MCF 10A (cell line): Measurements from ENCODE around the gene PSMD5. TPM values are rescaled to one million over a fixed set of nuclear protein-coding genes. Genes with fewer than 3 reads are reported as not detected.

Experiments
- BruUV-seq: library from RNA; stranded (reverse); fragments of 400-500 nt; replicated peaks from 2 replicates; lab custom pipeline; 2021; lab: Mats Ljungman, UMichigan
- CTCF ChIA-PET: fragments of 300-600 bp; sonication (Branson Sonifier 250); formaldehyde crosslinking; extraction: SDS; loops from one replicate; lab custom pipeline; 2021; ENCODE audit warnings: antibody characterized with exemption, inconsistent platforms; lab: Yijun Ruan, JAX
- POLR2A ChIA-PET: fragments of 300-600, 350-650 bp; sonication (Branson Sonifier 250); formaldehyde crosslinking; extraction: SDS; loops from one replicate; lab custom pipeline; 2020; ENCODE audit warnings: antibody characterized with exemption, inconsistent platforms; lab: Yijun Ruan, JAX
- DNase-seq: peaks from one replicate; pipeline ENCODE4 v3.0.0-alpha.2; 2018; ENCODE audit not compliant: unreplicated experiment
- H3K27ac Mint-ChIP-seq: one replicate; pipeline ENCODE4 v1.8.0; 2022; ENCODE audit warnings: mild to moderate bottlenecking, low read depth, mixed read lengths; ENCODE audit not compliant: unreplicated experiment
- H3K27me3 Mint-ChIP-seq: one replicate; pipeline ENCODE4 v1.8.0; 2022; ENCODE audit warnings: mixed read lengths; ENCODE audit not compliant: insufficient read depth, unreplicated experiment
- H3K36me3 Mint-ChIP-seq: one replicate; pipeline ENCODE4 v1.8.0; 2022; ENCODE audit warnings: mild to moderate bottlenecking, moderate library complexity, mixed read lengths; ENCODE audit not compliant: insufficient read depth, unreplicated experiment
- H3K4me1 Mint-ChIP-seq: one replicate; pipeline ENCODE4 v1.8.0; 2022; ENCODE audit warnings: mixed read lengths; ENCODE audit not compliant: insufficient read depth, unreplicated experiment
- H3K4me3 Mint-ChIP-seq: one replicate; pipeline ENCODE4 v1.8.0; 2022; ENCODE audit warnings: mild to moderate bottlenecking, moderate library complexity, mixed read lengths; ENCODE audit not compliant: unreplicated experiment
- H3K9me3 Mint-ChIP-seq: one replicate; pipeline ENCODE4 v1.8.0; 2022; ENCODE audit warnings: mixed read lengths; ENCODE audit not compliant: unreplicated experiment
- intact Hi-C: fragments of 100-400 bp; cut with micrococcal nuclease; formaldehyde crosslinking; loops from 2 replicates; pipeline ENCODE4 v1.14.1; 2022
- total RNA-seq: library from RNA; stranded (reverse); gene quantifications from 2 replicates; pipeline ENCODE4 v1.2.3, GENCODE V29; 2022
- TF ChIP-seq, protein P1 (sequence below): fragments of 200-600 bp; IDR thresholded peaks from one replicate; pipeline ENCODE4 v1.8.0; 2022; ENCODE audit warnings: antibody characterized with exemption, mild to moderate bottlenecking; ENCODE audit not compliant: unreplicated experiment

The PSMD5 gene
- total RNA-seq, 1 experiment from 2014 or later: 71.0 TPM

DNA sequence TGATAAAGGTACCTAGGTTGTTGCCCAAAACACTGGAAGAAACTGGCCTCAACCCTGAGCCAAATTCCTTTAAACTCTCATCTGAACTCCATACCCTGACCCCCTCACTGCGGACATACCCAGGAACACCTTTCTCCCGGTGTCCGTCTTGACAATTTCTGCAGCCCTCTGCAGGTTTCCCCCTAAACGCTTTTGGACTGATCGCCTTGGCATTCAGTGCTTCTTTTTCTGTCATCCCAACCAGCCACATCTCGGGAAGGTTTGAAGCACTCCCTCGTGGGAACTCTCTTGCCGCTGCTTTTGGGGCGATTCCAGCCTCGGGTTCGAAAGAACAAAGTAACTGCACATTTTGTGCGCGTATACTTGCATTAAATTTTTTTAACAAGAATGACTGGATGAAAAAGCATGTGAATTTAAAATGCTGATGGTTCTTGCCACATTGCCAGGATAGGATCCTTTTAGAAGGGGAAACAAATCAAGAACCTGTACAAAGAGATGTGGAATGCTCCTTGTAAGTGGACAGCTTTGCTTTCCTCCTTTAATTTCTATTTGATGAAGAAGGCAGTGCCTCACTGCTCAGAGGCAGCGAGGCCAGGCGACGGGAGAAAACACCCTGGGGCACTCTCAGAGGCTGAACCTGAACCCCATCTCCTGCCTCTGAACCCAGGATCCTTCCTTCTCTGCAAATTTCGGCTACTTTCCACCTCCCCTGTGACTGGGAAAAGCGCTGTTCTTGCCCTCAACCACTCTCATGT, 615 bp downstream of the PSMD5 start:
- no peaks in the 10 kb centered on the region for H3K9me3 Mint-ChIP-seq
- peak; percentile 39 for DNase-seq
- ChIA-PET CTCF (interaction anchor here (0.7 to 1.4 kb wide), 5 partner anchors 8 to 98 kb away, joined by 3 to 5 read pairs (median 3); no protein-coding TSS in a partner anchor), POLR2A (interaction anchor here (0.7 to 3.5 kb wide), 13 partner anchors 9 to 280 kb away, joined by 3 to 45 read pairs (median 6); partner anchors contain the start of gene FBXW2)
- TF ChIP-seq, protein P1, sequence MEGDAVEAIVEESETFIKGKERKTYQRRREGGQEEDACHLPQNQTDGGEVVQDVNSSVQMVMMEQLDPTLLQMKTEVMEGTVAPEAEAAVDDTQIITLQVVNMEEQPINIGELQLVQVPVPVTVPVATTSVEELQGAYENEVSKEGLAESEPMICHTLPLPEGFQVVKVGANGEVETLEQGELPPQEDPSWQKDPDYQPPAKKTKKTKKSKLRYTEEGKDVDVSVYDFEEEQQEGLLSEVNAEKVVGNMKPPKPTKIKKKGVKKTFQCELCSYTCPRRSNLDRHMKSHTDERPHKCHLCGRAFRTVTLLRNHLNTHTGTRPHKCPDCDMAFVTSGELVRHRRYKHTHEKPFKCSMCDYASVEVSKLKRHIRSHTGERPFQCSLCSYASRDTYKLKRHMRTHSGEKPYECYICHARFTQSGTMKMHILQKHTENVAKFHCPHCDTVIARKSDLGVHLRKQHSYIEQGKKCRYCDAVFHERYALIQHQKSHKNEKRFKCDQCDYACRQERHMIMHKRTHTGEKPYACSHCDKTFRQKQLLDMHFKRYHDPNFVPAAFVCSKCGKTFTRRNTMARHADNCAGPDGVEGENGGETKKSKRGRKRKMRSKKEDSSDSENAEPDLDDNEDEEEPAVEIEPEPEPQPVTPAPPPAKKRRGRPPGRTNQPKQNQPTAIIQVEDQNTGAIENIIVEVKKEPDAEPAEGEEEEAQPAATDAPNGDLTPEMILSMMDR: no peak
- no peaks in the 10 kb centered on the region for H3K27me3 Mint-ChIP-seq
- peaks cover 60% of the 10 kb centered on the region for H3K36me3 Mint-ChIP-seq
- BruUV-seq: TSS peak; percentile 56
- H3K4me1 Mint-ChIP-seq: peaks cover 34% of the 10 kb centered on the region
- H3K27ac Mint-ChIP-seq: peak overlapping the region; percentile 99
- peak overlapping the region; percentile 100 for H3K4me3 Mint-ChIP-seq
- intact Hi-C loops: loop anchor here (2.0 to 5.0 kb wide), 2 partner anchors 35 to 49 kb away; partner anchors contain the start of genes FBXW2 and PHF19

DNA sequence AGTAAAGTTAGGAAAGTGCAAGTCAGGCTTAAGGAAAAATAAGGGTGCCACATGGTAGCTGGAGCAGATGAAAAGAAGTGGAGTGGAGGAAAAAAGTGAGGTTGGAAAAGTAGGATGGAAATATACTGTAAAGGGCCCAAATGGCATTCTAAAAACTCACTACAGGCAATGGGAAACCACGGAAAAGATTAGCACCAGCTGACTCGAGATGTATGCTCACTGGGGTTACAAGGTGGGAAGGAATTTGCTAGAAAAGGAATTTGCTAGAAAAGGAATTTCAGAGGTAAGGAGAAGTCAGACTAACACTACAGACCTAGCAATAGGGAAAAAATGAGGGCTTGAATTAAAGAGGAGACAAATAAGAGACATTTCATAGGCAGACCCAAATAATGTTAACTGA, 3.6 kb downstream of the PSMD5 start:
- no peaks in the 10 kb centered on the region for H3K27me3 Mint-ChIP-seq
- H3K9me3 Mint-ChIP-seq: no peaks in the 10 kb centered on the region
- peaks cover 27% of the 10 kb centered on the region for H3K4me1 Mint-ChIP-seq
- BruUV-seq: no TSS peak
- no peak overlapping the region for H3K4me3 Mint-ChIP-seq
- no peak for DNase-seq
- intact Hi-C loops: no loop called here
- H3K36me3 Mint-ChIP-seq: peaks cover 65% of the 10 kb centered on the region
- ChIA-PET POLR2A (interaction anchor here (0.5 kb wide), 1 partner anchor 116 kb away, joined by 3 read pairs; no protein-coding TSS in a partner anchor), CTCF (no interaction called here)
- TF ChIP-seq, protein P1: no peak
- H3K27ac Mint-ChIP-seq: no peak overlapping the region

- peaks cover 26% of the 10 kb centered on the region for H3K4me1 Mint-ChIP-seq
- H3K27ac Mint-ChIP-seq: no peak overlapping the region
- no TSS peak for BruUV-seq
- no peaks in the 10 kb centered on the region for H3K27me3 Mint-ChIP-seq
- no peak for DNase-seq
- no peak overlapping the region for H3K4me3 Mint-ChIP-seq
- POLR2A ChIA-PET: no interaction called here
- CTCF ChIA-PET: no interaction called here
- peaks cover 64% of the 10 kb centered on the region for H3K36me3 Mint-ChIP-seq
- no peaks in the 10 kb centered on the region for H3K9me3 Mint-ChIP-seq
- TF ChIP-seq, protein P1: no peak
- intact Hi-C loops: no loop called here
Measured at GRCh38 chr9:120837921-120838320, 4.8 kb downstream of the PSMD5 start.

DNA sequence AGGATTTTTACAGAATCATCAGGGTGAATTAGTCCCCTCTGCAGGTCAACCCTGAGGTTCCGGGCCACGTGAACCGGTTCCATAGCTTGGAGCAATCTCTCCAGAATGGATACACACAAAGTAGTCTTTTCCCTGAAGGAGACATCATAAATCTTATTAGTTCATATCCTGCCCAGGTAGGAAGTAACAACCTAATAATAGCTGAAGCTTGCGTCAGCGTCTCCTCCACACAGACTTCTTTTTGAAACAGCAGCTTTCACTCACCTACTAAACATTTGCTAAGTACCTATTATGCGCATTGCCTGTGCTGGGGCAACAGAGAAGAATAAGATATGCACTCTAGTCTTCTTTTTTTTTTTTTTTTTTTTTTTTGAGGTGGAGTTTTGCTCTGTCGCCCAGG, 9.4 kb downstream of the PSMD5 start:
- BruUV-seq: no TSS peak
- CTCF ChIA-PET: interaction anchor here (1.0 to 1.6 kb wide), 3 partner anchors 9 to 76 kb away, joined by 3 to 5 read pairs (median 3); partner anchors contain the start of gene PSMD5
- TF ChIP-seq, protein P1: no peak
- Mint-ChIP-seq H3K27me3 (no peaks in the 10 kb centered on the region), H3K9me3 (no peaks in the 10 kb centered on the region), H3K27ac (no peak overlapping the region), H3K4me1 (peaks cover 6% of the 10 kb centered on the region), H3K4me3 (no peak overlapping the region), H3K36me3 (peaks cover 70% of the 10 kb centered on the region)
- POLR2A ChIA-PET: interaction anchor here (0.9 to 1.4 kb wide), 4 partner anchors 9 to 65 kb away, joined by 3 to 6 read pairs (median 4); partner anchors contain the start of gene PSMD5
- no peak for DNase-seq
- intact Hi-C loops: no loop called here
